ENCODE results near the gene NACC2.

DNA sequence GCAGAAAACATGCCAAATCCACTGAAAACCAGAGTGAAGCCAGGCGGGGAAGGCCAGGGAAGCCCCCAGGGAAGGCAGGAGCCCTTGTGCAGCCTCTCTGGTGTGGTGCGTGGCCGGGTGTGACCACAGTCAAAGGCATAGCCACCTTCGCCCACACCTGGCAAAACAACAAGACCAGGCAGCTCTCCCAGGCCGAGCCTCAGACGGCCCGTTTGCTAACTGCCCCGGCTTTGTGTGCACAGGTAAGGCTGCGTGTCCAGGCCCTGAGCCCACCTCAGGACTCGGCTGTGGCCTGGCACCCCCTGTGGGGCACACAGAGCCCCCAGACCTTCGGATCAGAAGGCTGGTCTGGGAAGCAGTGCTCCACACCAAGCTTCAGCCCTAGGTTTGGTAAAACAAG lies 17.5 kb upstream of the NACC2 start:
- TF ChIP-seq, protein P1, sequence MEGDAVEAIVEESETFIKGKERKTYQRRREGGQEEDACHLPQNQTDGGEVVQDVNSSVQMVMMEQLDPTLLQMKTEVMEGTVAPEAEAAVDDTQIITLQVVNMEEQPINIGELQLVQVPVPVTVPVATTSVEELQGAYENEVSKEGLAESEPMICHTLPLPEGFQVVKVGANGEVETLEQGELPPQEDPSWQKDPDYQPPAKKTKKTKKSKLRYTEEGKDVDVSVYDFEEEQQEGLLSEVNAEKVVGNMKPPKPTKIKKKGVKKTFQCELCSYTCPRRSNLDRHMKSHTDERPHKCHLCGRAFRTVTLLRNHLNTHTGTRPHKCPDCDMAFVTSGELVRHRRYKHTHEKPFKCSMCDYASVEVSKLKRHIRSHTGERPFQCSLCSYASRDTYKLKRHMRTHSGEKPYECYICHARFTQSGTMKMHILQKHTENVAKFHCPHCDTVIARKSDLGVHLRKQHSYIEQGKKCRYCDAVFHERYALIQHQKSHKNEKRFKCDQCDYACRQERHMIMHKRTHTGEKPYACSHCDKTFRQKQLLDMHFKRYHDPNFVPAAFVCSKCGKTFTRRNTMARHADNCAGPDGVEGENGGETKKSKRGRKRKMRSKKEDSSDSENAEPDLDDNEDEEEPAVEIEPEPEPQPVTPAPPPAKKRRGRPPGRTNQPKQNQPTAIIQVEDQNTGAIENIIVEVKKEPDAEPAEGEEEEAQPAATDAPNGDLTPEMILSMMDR (IDR thresholded peaks at IDR 0.05), result no peak
- no peak for TF ChIP-seq POLR2A (IDR thresholded peaks at IDR 0.05)
- no peak for TF ChIP-seq EP300 (IDR thresholded peaks at IDR 0.05; ENCODE audit: low read depth)
- no peak for TF ChIP-seq POLR2AphosphoS5 (IDR thresholded peaks at IDR 0.05)
